ENCODE measurements around the gene PRSS16. TPM values are rescaled to one million over a fixed set of nuclear protein-coding genes. Genes with fewer than 3 reads are reported as not detected.
"Not testable (repeated sequence)": the region's sequence is repeated elsewhere in the genome, so short reads cannot be mapped to it uniquely, and the experiment has no call there.

Gene PRSS16
- total RNA-seq = under 1 TPM; 0.15 to 0.63 (median 0.32) TPM

- no peak within 1 kb of the TSS for H3K4me3 Mint-ChIP-seq
- ATAC-seq (no peak), DNase-seq (no peak)
- peaks cover 12% of the 10 kb centered on the region for H3K4me1 Mint-ChIP-seq (ENCODE audit: low read depth)
- peaks cover 45% of the 10 kb centered on the region for H3K27me3 Mint-ChIP-seq (ENCODE audit: low read depth)
- no peaks in the 10 kb centered on the region for H3K36me3 Mint-ChIP-seq (ENCODE audit: insufficient read depth)
- no peaks in the 10 kb centered on the region for H3K9me3 Mint-ChIP-seq
Measured at GRCh38 chr6:27247133-27247836, at the start of gene PRSS16. Gene PRSS16, plus strand, starts transcription at chr6:27247701. Its CDS starts 37 bp downstream, at chr6:27247738.

DNA sequence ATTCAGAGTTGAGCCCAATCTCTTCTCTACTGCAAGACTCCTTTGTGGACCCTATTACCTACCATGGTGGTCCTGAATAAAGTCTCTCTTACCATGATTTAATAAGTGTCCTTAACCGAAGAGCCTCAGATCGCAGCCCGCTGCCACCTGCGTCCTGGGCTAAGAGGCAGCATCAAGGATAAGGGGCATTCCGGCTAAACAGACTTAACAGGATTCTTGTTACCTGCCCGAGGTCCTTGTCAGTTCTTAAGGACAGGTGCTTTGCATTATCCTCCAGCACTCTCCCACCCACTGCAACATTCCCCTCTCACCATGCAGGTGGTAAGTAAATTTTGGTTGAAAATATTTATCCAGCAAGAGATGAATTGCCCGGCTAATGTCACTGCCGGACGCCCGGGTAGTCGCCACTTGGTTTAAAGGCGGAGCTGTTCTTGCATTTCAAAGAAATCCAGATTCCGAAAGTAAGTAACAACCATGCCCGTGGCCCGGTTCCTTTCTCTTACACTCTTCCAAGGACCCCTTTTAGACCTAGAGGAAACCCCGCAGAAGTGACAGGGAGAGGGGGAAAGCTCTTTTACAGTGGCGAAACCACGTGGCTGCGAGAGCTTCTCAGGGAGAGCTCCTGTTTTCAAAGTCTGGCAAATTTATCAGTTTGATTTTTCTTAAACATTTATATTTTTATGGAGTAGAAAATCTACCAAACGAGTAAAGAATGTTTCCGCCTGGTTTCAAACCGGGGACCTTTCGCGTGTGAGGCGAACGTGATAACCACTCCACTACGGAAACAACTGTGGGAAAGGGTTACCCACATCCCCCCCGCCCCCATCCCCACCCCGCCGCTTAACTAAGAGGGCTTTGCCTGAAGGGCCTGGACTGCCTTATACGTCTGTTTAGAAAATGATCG, 41.9 kb upstream of the PRSS16 start:
- H3K4me3 Mint-ChIP-seq = no peak overlapping the region
- ATAC-seq (peak; percentile 60 to 78), DNase-seq (no peak)
- H3K27me3 Mint-ChIP-seq (ENCODE audit: low read depth) = peaks cover 52% of the 10 kb centered on the region
- H3K9me3 Mint-ChIP-seq = no peaks in the 10 kb centered on the region
- H3K36me3 Mint-ChIP-seq (ENCODE audit: insufficient read depth) = no peaks in the 10 kb centered on the region
- H3K4me1 Mint-ChIP-seq (ENCODE audit: low read depth) = peaks cover 9% of the 10 kb centered on the region

GRCh38 chr6:27206806-27207205, 40.7 kb upstream of the PRSS16 start:
- peaks cover 61% of the 10 kb centered on the region for H3K27me3 Mint-ChIP-seq (ENCODE audit: low read depth)
- H3K9me3 Mint-ChIP-seq = no peaks in the 10 kb centered on the region
- H3K4me1 Mint-ChIP-seq (ENCODE audit: low read depth) = peaks cover 9% of the 10 kb centered on the region
- DNase-seq (no peak), ATAC-seq (no peak)
- no peak overlapping the region for H3K4me3 Mint-ChIP-seq
- H3K36me3 Mint-ChIP-seq (ENCODE audit: insufficient read depth) = no peaks in the 10 kb centered on the region

DNA sequence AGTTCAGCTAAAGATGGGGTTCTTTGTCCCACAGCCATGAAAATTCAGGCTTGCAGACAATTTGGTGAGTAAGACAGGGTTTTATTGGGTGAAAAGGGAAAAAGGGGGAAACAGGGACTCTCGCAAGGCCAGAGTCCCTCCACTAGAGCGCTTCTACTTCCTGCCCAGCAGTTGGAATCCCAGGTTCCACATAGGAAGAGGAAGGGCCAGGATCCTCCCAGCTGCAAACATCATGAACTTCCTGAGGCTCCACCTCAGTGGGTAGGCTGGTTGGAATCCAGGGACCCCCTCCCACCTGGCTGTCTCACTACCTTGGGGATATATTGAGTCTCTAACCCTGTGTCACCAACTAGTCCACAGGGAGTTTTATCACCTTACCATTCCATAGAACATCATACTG, 39.5 kb upstream of the PRSS16 start:
- Mint-ChIP-seq H3K27me3 (ENCODE audit: low read depth) (peaks cover 62% of the 10 kb centered on the region), H3K4me1 (ENCODE audit: low read depth) (peaks cover 9% of the 10 kb centered on the region), H3K4me3 (no peak overlapping the region), H3K9me3 (no peaks in the 10 kb centered on the region), H3K36me3 (ENCODE audit: insufficient read depth) (no peaks in the 10 kb centered on the region)
- no peak for DNase-seq
- ATAC-seq = no peak

GRCh38 chr6:27209196-27209595, 38.3 kb upstream of the PRSS16 start:
- H3K36me3 Mint-ChIP-seq (ENCODE audit: insufficient read depth) = no peaks in the 10 kb centered on the region
- H3K27me3 Mint-ChIP-seq (ENCODE audit: low read depth) = peaks cover 64% of the 10 kb centered on the region
- no peak overlapping the region for H3K4me3 Mint-ChIP-seq
- H3K4me1 Mint-ChIP-seq (ENCODE audit: low read depth) = peaks cover 9% of the 10 kb centered on the region
- ATAC-seq (no peak), DNase-seq (no peak)
- no peaks in the 10 kb centered on the region for H3K9me3 Mint-ChIP-seq

GRCh38 chr6:27209659-27210269, 37.7 kb upstream of the PRSS16 start:
- peaks cover 9% of the 10 kb centered on the region for H3K4me1 Mint-ChIP-seq (ENCODE audit: low read depth)
- no peak overlapping the region for H3K4me3 Mint-ChIP-seq
- peaks cover 64% of the 10 kb centered on the region for H3K27me3 Mint-ChIP-seq (ENCODE audit: low read depth)
- no peaks in the 10 kb centered on the region for H3K36me3 Mint-ChIP-seq (ENCODE audit: insufficient read depth)
- ATAC-seq = no peak
- H3K9me3 Mint-ChIP-seq = no peaks in the 10 kb centered on the region
- DNase-seq = no peak

DNA sequence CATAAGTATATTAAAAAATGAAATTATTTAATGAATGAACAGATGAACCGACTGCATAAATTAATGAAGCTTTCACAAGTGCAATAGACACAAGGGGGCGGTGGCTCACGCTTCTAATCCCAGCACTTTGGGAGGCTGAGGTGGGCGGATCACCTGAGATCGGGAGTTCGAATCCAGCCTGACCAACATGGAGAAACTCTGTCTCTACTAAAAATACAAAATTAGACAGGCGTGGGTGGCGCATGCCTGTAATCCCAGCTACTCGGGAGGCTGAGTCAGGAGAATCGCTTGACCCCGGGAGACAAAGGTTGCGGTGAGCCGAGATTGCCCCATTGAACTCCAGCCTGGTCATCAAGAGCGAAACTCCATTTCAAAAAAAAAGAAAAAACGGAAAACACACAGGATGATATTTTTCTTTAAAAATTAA, 34.4 kb upstream of the PRSS16 start:
- H3K4me3 Mint-ChIP-seq; H3K9me3 Mint-ChIP-seq; H3K36me3 Mint-ChIP-seq (ENCODE audit: insufficient read depth); H3K4me1 Mint-ChIP-seq (ENCODE audit: low read depth); DNase-seq; ATAC-seq: not testable (repeated sequence)
- peaks cover 50% of the 10 kb centered on the region for H3K27me3 Mint-ChIP-seq (ENCODE audit: low read depth)

- DNase-seq (no peak), ATAC-seq (no peak)
- Mint-ChIP-seq H3K4me3 (no peak overlapping the region), H3K4me1 (ENCODE audit: low read depth) (no peaks in the 10 kb centered on the region), H3K36me3 (ENCODE audit: insufficient read depth) (no peaks in the 10 kb centered on the region), H3K27me3 (ENCODE audit: low read depth) (peaks cover 52% of the 10 kb centered on the region), H3K9me3 (peaks cover 7% of the 10 kb centered on the region)
Measured at GRCh38 chr6:27213544-27214125, 33.9 kb upstream of the PRSS16 start.

DNA sequence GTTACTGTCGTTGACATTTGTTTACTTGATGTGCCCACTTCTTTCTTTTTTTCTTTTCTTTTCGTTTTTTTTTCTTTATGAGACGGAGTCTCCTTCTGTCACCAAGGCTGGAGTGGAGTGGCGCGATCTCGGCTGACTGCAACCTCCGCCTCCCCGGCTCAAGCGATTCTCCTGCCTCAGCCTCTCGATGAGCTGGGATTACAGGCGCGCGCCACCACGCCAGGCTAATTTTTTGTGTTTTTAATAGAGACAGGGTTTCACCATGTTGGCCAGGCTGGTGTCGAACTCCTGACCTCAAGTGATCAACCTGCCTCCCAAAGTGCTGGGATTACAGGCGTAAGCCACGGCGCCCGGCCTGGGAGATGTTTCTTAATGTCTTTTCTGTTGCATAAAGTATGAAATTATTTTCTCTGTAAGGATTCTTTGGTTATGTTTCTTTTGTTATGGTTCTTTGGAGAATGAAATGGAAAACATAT, 33.3 kb upstream of the PRSS16 start:
- no peaks in the 10 kb centered on the region for H3K36me3 Mint-ChIP-seq (ENCODE audit: insufficient read depth)
- ATAC-seq (no peak), DNase-seq (no peak)
- H3K4me1 Mint-ChIP-seq (ENCODE audit: low read depth) = no peaks in the 10 kb centered on the region
- H3K9me3 Mint-ChIP-seq = peaks cover 7% of the 10 kb centered on the region
- peaks cover 52% of the 10 kb centered on the region for H3K27me3 Mint-ChIP-seq (ENCODE audit: low read depth)
- H3K4me3 Mint-ChIP-seq = no peak overlapping the region

GRCh38 chr6:27216874-27217273, 30.6 kb upstream of the PRSS16 start:
- peaks cover 7% of the 10 kb centered on the region for H3K9me3 Mint-ChIP-seq
- DNase-seq (no peak), ATAC-seq (no peak)
- no peaks in the 10 kb centered on the region for H3K4me1 Mint-ChIP-seq (ENCODE audit: low read depth)
- peaks cover 53% of the 10 kb centered on the region for H3K27me3 Mint-ChIP-seq (ENCODE audit: low read depth)
- no peaks in the 10 kb centered on the region for H3K36me3 Mint-ChIP-seq (ENCODE audit: insufficient read depth)
- H3K4me3 Mint-ChIP-seq = no peak overlapping the region

GRCh38 chr6:27222971-27223370, 24.5 kb upstream of the PRSS16 start:
- H3K27me3 Mint-ChIP-seq (ENCODE audit: low read depth) = peaks cover 61% of the 10 kb centered on the region
- H3K4me1 Mint-ChIP-seq (ENCODE audit: low read depth); H3K9me3 Mint-ChIP-seq; ATAC-seq; H3K4me3 Mint-ChIP-seq; DNase-seq; H3K36me3 Mint-ChIP-seq (ENCODE audit: insufficient read depth): not testable (repeated sequence)

DNA sequence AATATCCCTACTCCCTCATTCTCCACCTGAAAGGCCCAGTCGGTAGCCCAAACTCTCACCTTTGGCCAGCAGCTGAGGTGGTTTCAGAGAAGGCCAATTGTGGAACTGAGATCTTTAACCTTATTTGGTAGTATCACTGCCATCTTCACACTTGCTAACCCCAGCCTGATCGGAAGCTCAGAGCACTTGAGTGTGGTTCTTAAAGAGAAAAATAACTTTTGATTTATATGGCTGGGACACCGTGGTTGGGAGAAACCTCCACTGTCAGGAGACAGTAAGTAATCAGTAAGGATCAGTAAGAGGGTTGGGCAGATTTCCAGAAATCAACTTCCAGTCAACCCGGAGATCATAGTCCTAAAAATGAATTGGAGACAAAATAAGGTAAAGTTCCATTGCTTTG, 22.8 kb upstream of the PRSS16 start:
- no peak overlapping the region for H3K4me3 Mint-ChIP-seq
- H3K9me3 Mint-ChIP-seq = no peaks in the 10 kb centered on the region
- peaks cover 70% of the 10 kb centered on the region for H3K27me3 Mint-ChIP-seq (ENCODE audit: low read depth)
- no peaks in the 10 kb centered on the region for H3K36me3 Mint-ChIP-seq (ENCODE audit: insufficient read depth)
- H3K4me1 Mint-ChIP-seq (ENCODE audit: low read depth) = no peaks in the 10 kb centered on the region
- DNase-seq (no peak), ATAC-seq (no peak)

DNA sequence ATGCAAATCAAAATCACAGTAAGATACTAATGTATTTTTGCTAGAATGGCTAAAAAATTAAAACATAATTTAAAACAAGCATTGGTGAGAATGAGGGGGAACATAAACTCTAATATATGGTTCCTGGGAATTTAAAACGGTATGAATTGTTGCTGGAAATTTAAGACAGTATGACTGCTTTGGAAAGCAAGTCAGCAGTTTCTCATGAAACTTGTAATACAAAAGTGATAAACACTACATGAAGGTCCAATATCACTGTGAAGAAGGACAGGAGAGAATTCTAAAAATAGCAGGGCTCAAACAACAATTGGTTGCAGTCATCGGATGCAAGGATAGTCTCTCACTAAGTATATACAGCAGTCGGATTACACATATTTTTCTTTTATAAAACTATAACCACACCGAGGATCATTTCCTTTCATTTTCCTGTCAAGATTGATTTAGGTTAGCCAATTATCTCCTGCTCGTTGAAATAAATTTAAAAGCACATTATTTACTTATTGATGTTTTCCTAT, 18.5 kb upstream of the PRSS16 start:
- DNase-seq = no peak
- H3K36me3 Mint-ChIP-seq (ENCODE audit: insufficient read depth) = no peaks in the 10 kb centered on the region
- no peak for ATAC-seq
- H3K4me1 Mint-ChIP-seq (ENCODE audit: low read depth) = no peaks in the 10 kb centered on the region
- H3K27me3 Mint-ChIP-seq (ENCODE audit: low read depth) = peaks cover 77% of the 10 kb centered on the region
- no peaks in the 10 kb centered on the region for H3K9me3 Mint-ChIP-seq
- H3K4me3 Mint-ChIP-seq = no peak overlapping the region

DNA sequence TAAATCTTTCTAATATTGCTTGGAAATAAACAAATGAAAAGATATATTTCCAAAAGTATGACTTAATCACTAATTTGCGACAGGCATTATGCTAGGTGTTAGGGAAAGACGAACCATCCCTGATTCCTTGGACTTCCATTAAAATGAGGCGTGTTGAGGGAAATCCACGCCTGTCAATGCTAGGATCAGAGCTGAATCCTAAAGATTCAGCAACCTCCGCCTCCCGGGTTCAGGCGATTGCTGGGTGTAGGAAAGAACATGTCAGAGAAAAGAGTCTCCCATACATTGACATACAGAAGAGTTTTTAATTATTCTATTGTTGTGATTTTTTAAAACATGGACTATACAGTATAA, 16.8 kb upstream of the PRSS16 start:
- Mint-ChIP-seq H3K4me1 (ENCODE audit: low read depth) (peaks cover 6% of the 10 kb centered on the region), H3K4me3 (no peak overlapping the region), H3K9me3 (no peaks in the 10 kb centered on the region), H3K36me3 (ENCODE audit: insufficient read depth) (no peaks in the 10 kb centered on the region), H3K27me3 (ENCODE audit: low read depth) (peaks cover 73% of the 10 kb centered on the region)
- no peak for ATAC-seq
- DNase-seq = no peak
